CD4-positive, alpha-beta memory T cell (primary cell): ENCODE measurements around the gene ABHD17A. TPM values are rescaled to one million over a fixed set of nuclear protein-coding genes. Genes with fewer than 3 reads are reported as not detected.
"Not testable (repeated sequence)": the region's sequence is repeated elsewhere in the genome, so short reads cannot be mapped to it uniquely, and the experiment has no call there.

Experiments
- CTCF ChIA-PET: fragments of 350-600 bp; sonication (Branson Sonifier 250); formaldehyde crosslinking; loops from one replicate; lab custom pipeline; 2021; ENCODE audit warnings: inconsistent platforms; ENCODE audit not compliant: partially characterized antibody; lab: Charles Lee
- POLR2A ChIA-PET: fragments of 350-600 bp; sonication (Branson Sonifier 250); formaldehyde crosslinking; loops from one replicate; lab custom pipeline; 2021; ENCODE audit not compliant: partially characterized antibody; lab: Charles Lee
- DNase-seq, 5 donors: peaks; one replicate each; pipeline versions ENCODE4 v3.0.0 to v3.0.0-alpha.2; 2020 to 2022; ENCODE audit warnings: mixed read lengths in 1 of 5
- H3K27ac ChIP-seq: one replicate; pipeline ENCODE4 v1.7.0; 2013; ENCODE audit warnings: low read depth, low read length
- H3K27me3 ChIP-seq: 2 replicates; pipeline ENCODE4 v1.7.0; 2013; ENCODE audit warnings: mild to moderate bottlenecking, low read length, moderate library complexity; ENCODE audit not compliant: insufficient read depth
- H3K36me3 ChIP-seq: 2 replicates; pipeline ENCODE4 v1.7.0; 2013; ENCODE audit warnings: mild to moderate bottlenecking, low read length, moderate library complexity; ENCODE audit not compliant: insufficient read depth
- H3K4me1 ChIP-seq: 2 replicates; pipeline ENCODE4 v1.7.0; 2013; ENCODE audit warnings: mild to moderate bottlenecking, low read length, moderate library complexity; ENCODE audit not compliant: insufficient read depth
- H3K4me3 ChIP-seq, 2 donors: one replicate each; pipeline ENCODE4 v1.7.0; 2013; ENCODE audit warnings: low read length in 2 of 2, mild to moderate bottlenecking in 1 of 2
- H3K9me3 ChIP-seq, 2 donors: one replicate each; pipeline ENCODE4 v1.7.0; 2013; ENCODE audit warnings: low read length in 2 of 2, control low read depth in 1 of 2; ENCODE audit not compliant: control insufficient read depth in 1 of 2
- H3K27ac Mint-ChIP-seq, 7 donors: one replicate each; pipeline ENCODE4 v1.8.0; 2020 to 2021; ENCODE audit warnings: mixed read lengths in 7 of 7, mild to moderate bottlenecking in 6 of 7, inconsistent platforms in 3 of 7, moderate library complexity in 3 of 7
- H3K27me3 Mint-ChIP-seq, 2 donors: one replicate each; pipeline ENCODE4 v1.8.0; 2020 to 2021; ENCODE audit warnings: mixed read lengths in 2 of 2
- H3K36me3 Mint-ChIP-seq, 2 donors: one replicate each; pipeline ENCODE4 v1.8.0; 2020 to 2021; ENCODE audit warnings: mixed read lengths in 2 of 2, inconsistent platforms in 1 of 2, mild to moderate bottlenecking in 1 of 2
- H3K4me1 Mint-ChIP-seq, 4 donors: one replicate each; pipeline ENCODE4 v1.8.0; 2020 to 2021; ENCODE audit warnings: mixed read lengths in 4 of 4, mild to moderate bottlenecking in 1 of 4
- H3K4me3 Mint-ChIP-seq, 8 donors: one replicate each; pipeline ENCODE4 v1.8.0; 2020 to 2021; ENCODE audit warnings: mixed read lengths in 8 of 8, mild to moderate bottlenecking in 7 of 8, moderate library complexity in 6 of 8, inconsistent platforms in 3 of 8
- H3K9me3 Mint-ChIP-seq, 8 donors: one replicate each; pipeline ENCODE4 v1.8.0; 2020 to 2021; ENCODE audit warnings: mixed read lengths in 8 of 8, mild to moderate bottlenecking in 5 of 8, inconsistent platforms in 3 of 8, moderate library complexity in 1 of 8
- intact Hi-C: fragments of 100-400 bp; cut with micrococcal nuclease; formaldehyde crosslinking; loops from one replicate; pipeline ENCODE4 v1.15.1; 2023
- polyA plus RNA-seq, 2 donors: library from polyadenylated mRNA; unstranded; fragments of 300-500 nt; fragmentation: Illumina TruSeq; gene quantifications; one replicate each; pipeline ENCODE4 v1.2.3, GENCODE V29; 2021
- total RNA-seq, 2 experiments: library from RNA; stranded (reverse); gene quantifications; one replicate each; pipeline ENCODE4 v1.2.3, GENCODE V29; 2021

Gene ABHD17A
- total and polyA plus RNA-seq, 4 experiments from 2014 or later, result 106 to 204 (median 123) TPM

DNA sequence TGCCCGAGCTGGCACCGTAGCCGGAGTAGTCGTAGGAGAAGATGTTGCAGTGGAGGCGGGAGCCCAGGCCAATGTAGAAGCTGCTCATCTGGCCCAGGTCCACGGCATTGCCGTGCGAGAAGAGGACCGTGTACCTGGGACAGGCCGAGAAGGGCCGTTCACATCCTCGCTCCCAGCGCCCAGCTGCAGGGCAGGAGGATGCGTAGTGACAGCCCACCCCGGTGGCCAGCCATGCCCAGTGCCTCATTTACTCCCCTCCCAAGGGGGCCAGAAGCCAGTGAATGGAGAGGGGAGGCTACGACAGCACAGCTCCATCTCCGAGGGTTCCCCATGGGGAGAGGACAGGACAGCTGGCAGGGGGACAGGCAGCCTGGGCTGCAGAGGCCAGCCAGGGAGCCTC lies 5.3 kb downstream of the ABHD17A start:
- Mint-ChIP-seq H3K4me1 (peaks cover 17 to 48% (median 36%) of the 10 kb centered on the region in 4 donors), H3K4me3 (peak overlapping the region in 1 of 8 donors; percentile 52), H3K36me3 (peaks cover 3 to 35% of the 10 kb centered on the region in 2 donors), H3K27ac (peak overlapping the region in 5 of 7 donors; percentile 22 to 70 (median 42))
- POLR2A ChIA-PET, DNase-seq, H3K27me3 Mint-ChIP-seq, H3K9me3 ChIP-seq, intact Hi-C loops, H3K4me3 ChIP-seq, H3K27me3 ChIP-seq, H3K36me3 ChIP-seq, H3K27ac ChIP-seq, H3K9me3 Mint-ChIP-seq: not testable (repeated sequence)
- H3K4me1 ChIP-seq, result peaks cover 44% of the 10 kb centered on the region
- CTCF ChIA-PET, result interaction anchor here (0.5 kb wide), 1 partner anchor 13 kb away, joined by 3 read pairs; no protein-coding TSS in a partner anchor

DNA sequence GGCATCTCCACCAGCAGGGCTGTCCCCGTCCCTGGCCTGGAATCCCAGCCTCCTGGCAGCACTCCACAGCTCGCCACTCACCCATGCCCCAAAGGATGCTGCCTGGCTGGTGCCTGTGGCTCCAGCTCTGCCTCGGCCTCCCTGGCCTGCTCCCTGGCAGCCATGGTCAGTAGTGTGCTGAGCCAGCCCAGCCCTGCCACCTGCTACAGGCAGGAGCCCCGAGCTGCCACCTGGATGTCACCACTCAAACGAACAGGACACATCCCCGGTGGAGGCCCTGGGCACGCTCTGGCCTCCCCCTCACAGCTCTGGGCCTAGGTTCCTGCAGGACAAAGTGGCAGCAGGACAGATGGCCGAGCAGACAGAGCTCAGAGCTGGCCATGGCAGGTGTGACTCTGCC lies 6.7 kb downstream of the ABHD17A start:
- H3K27me3 ChIP-seq, CTCF ChIA-PET, H3K27ac ChIP-seq, H3K9me3 ChIP-seq, H3K27me3 Mint-ChIP-seq, H3K4me3 ChIP-seq, H3K36me3 ChIP-seq, POLR2A ChIA-PET, DNase-seq, intact Hi-C loops, H3K9me3 Mint-ChIP-seq: not testable (repeated sequence)
- H3K4me1 ChIP-seq, result peaks cover 48% of the 10 kb centered on the region
- Mint-ChIP-seq H3K36me3 (peaks cover 6 to 32% of the 10 kb centered on the region in 2 donors), H3K4me1 (peaks cover 21 to 51% (median 36%) of the 10 kb centered on the region in 4 donors), H3K4me3 (peak overlapping the region in 2 of 8 donors; percentile 17 to 25), H3K27ac (peak overlapping the region in 3 of 7 donors; percentile 36 to 48 (median 38))

DNA sequence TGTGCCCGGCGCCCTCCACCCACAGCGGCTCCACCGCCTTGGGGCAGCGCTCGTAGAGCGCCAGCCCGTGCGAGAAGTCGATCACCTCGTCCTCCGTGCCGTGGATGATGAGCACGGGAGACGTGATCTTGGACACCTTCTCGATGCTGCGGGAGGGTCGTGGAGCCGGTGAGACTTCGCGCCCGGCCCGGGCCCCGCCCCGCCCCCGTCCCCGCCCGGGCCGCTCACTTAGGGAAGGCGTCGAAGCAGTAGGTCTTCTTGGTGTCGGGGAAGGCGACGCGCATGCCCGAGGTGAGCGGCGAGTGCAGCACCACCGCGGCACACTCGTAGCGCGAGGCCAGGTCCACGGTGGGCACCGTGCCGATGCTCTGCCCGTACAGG lies 8.0 kb downstream of the ABHD17A start:
- H3K4me3 Mint-ChIP-seq, H3K27ac ChIP-seq, DNase-seq, H3K27me3 ChIP-seq, H3K27me3 Mint-ChIP-seq, H3K27ac Mint-ChIP-seq, H3K4me3 ChIP-seq, H3K36me3 ChIP-seq, H3K9me3 ChIP-seq, H3K9me3 Mint-ChIP-seq, intact Hi-C loops: not testable (repeated sequence)
- peaks cover 49% of the 10 kb centered on the region for H3K4me1 ChIP-seq
- Mint-ChIP-seq H3K36me3 (peaks cover 3 to 25% of the 10 kb centered on the region in 2 donors), H3K4me1 (peaks cover 13 to 45% (median 23%) of the 10 kb centered on the region in 4 donors)
- CTCF ChIA-PET, result interaction anchor here (1.6 to 2.9 kb wide), 2 partner anchors 11 to 13 kb away, joined by 4 to 9 read pairs; no protein-coding TSS in a partner anchor
- POLR2A ChIA-PET, result interaction anchor here (1.1 to 4.1 kb wide), 6 partner anchors 8 to 53 kb away, joined by 4 to 60 read pairs (median 26); partner anchors contain the start of genes ABHD17A and KLF16

DNA sequence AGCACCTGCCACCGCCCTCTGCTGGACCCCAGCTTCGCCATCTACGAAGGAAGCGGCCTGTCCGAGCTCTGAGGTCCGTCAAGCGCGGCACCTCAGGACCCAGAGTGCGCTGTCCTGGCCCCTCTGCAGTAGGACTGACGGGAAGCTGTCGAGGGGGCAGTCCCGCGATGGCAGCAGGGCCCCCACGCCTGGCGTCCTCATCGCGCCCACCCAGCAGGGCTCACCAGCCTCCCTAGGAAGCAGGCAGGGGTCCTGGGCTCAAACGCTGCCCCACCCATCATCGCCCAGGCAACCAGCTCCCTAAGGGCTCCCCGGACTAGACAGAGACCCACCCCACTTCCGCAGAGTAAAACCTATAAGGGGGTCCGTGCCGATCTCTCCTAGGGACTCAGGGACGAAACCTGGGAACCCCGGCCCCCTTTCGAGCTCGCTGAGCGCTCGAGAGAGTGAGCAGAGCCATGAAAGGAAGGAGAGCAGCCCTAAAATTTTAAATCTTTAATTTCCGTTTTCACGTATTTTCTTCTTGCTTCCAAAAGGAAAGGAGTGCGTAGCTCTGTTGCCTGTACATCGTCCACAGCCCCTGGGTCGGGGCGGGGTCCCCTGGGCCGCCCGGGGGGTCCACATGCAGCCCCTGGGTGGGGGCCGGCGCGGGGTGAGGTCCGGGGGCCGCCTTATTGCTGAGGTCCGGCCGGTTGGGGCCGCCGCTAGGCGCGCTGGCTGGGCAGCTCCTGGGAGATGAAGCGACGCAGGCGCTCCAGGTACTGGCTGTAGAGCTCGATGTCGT lies 8.6 kb downstream of the ABHD17A start:
- H3K4me3 ChIP-seq, result peak overlapping the region; percentile 57 to 97
- peaks cover 3 to 21% of the 10 kb centered on the region in 2 donors for H3K36me3 Mint-ChIP-seq
- DNase-seq, result not testable (repeated sequence)

DNA sequence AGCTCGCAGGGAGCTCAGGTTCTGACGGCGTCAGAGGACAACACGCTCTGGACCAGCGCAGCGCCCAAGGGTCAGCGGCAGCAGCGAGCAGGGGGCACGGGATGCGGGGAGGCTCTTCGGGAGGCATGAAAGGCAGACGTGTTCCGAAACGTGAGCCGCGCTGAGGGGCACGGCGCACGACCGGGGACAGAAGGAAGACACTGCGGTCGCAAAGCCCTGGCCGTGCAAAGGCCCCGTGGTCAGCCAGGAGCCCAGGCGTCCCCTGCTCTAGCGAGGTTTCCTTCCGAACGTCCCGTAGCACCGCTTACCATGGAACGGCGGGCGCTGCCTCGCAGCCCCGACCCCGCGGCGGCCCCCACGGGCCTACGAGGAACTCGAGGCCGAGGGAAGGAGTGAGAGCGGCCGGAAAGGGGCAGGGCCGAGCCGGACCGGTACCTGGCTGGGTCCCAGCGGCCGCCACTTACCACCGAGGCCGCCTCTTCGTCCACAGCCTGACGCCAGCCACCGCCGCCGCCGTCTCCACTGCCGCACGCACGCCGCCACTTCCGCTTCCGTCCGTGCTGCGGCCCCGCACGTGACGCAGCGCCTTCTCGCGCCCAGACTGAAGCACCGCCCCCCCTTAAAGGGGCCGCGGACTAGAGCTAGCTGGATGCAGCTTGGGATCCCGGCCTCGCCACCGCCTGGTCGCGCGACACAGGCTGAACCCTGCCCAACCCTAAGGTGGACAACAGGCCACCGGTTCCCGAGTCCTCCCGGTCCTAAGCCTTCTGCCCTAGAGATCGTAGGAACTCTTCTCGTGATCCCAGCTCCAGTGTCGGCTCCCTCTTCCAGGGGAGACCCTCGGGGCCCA lies 9.4 kb downstream of the ABHD17A start:
- Histone ChIP-seq H3K4me3 (peak overlapping the region; percentile 94 to 97), H3K4me1 (peaks cover 46% of the 10 kb centered on the region), H3K27me3 (no peaks in the 10 kb centered on the region), H3K9me3 (no peaks in the 10 kb centered on the region), H3K36me3 (peaks cover 7% of the 10 kb centered on the region), H3K27ac (peak overlapping the region; percentile 92)
- Mint-ChIP-seq H3K4me3 (peak overlapping the region; percentile 93 to 99 (median 98)), H3K27me3 (no peaks in the 10 kb centered on the region), H3K4me1 (peaks cover 12 to 43% (median 20%) of the 10 kb centered on the region in 4 donors), H3K27ac (peak overlapping the region; percentile 89 to 99 (median 98)), H3K9me3 (no peaks in the 10 kb centered on the region), H3K36me3 (peaks cover 3 to 23% of the 10 kb centered on the region in 2 donors)
- intact Hi-C loops, result loop anchor here (1.0 kb wide), 3 partner anchors 9 to 29 kb away; partner anchors contain the start of genes ABHD17A, ADAT3 and SCAMP4
- ChIA-PET POLR2A (interaction anchor here (0.5 to 4.1 kb wide), 22 partner anchors 9 to 276 kb away, joined by 3 to 60 read pairs (median 4); partner anchors contain the start of genes ABHD17A, ADAT3, AP3D1 and KLF16), CTCF (interaction anchor here (0.7 to 2.9 kb wide), 8 partner anchors 9 to 54 kb away, joined by 3 to 12 read pairs (median 4); partner anchors contain the start of gene ABHD17A)
- peak; percentile 80 to 87 (median 85) for DNase-seq

More for the DNA sequence above, 8.6 kb downstream of the ABHD17A start:
- H3K27me3 ChIP-seq, H3K27me3 Mint-ChIP-seq, H3K9me3 Mint-ChIP-seq, H3K9me3 ChIP-seq, H3K36me3 ChIP-seq: not testable (repeated sequence)
- CTCF ChIA-PET, result interaction anchor here (0.8 to 2.9 kb wide), 4 partner anchors 8 to 18 kb away, joined by 3 to 9 read pairs (median 4); partner anchors contain the start of gene ABHD17A
- peak overlapping the region; percentile 88 to 99 (median 97) for H3K4me3 Mint-ChIP-seq
- POLR2A ChIA-PET, result interaction anchor here (0.5 to 4.1 kb wide), 17 partner anchors 8 to 275 kb away, joined by 3 to 60 read pairs (median 4); partner anchors contain the start of genes ABHD17A, AP3D1 and KLF16
- Histone ChIP-seq H3K27ac (peak overlapping the region; percentile 92), H3K4me1 (peaks cover 44% of the 10 kb centered on the region)
- peaks cover 12 to 41% (median 20%) of the 10 kb centered on the region in 4 donors for H3K4me1 Mint-ChIP-seq
- intact Hi-C loops, result loop anchor here (1.0 kb wide), 3 partner anchors 9 to 29 kb away; partner anchors contain the start of genes ABHD17A, ADAT3 and SCAMP4
- H3K27ac Mint-ChIP-seq, result peak overlapping the region; percentile 88 to 97 (median 95)

DNA sequence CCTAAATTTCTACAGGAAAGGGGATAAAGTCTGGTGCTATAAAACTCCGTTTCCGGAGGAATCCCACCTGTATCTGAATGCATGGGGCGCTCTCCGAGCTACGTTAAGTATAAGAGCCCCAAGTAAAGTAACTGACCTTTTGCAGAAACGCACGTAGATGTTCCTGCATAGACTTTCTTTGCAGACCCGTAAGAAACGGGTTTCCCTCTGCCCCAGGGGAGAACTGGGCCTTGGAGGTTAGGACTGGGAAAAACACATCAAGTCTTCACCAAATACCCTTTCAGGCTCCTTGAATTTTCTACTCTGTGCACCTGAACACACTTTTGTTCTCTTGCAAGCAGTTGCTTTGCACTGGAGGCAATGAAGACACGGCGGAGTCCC lies 10.0 kb downstream of the ABHD17A start:
- peak overlapping the region; percentile 89 to 99 (median 98) for H3K27ac Mint-ChIP-seq
- H3K27me3 Mint-ChIP-seq, H3K9me3 ChIP-seq, H3K27me3 ChIP-seq, intact Hi-C loops, H3K36me3 ChIP-seq, H3K9me3 Mint-ChIP-seq, DNase-seq: not testable (repeated sequence)
- Histone ChIP-seq H3K27ac (peak overlapping the region; percentile 92), H3K4me3 (peak overlapping the region; percentile 94 to 97), H3K4me1 (peaks cover 40% of the 10 kb centered on the region)
- H3K4me3 Mint-ChIP-seq, result peak overlapping the region; percentile 93 to 99 (median 98)
- CTCF ChIA-PET, result interaction anchor here (0.7 to 2.9 kb wide), 5 partner anchors 9 to 55 kb away, joined by 4 to 12 read pairs (median 4); no protein-coding TSS in a partner anchor
- H3K36me3 Mint-ChIP-seq, result peaks cover 3 to 25% of the 10 kb centered on the region in 2 donors
- POLR2A ChIA-PET, result interaction anchor here (0.8 to 4.1 kb wide), 12 partner anchors 10 to 67 kb away, joined by 3 to 60 read pairs (median 6); partner anchors contain the start of genes ABHD17A, ADAT3, KLF16 and SCAMP4
- peaks cover 12 to 44% (median 20%) of the 10 kb centered on the region in 4 donors for H3K4me1 Mint-ChIP-seq
